ENCODE results near the gene PLCH2. TPM values are rescaled to one million over a fixed set of nuclear protein-coding genes. Genes with fewer than 3 reads are reported as not detected.

The PLCH2 gene
- total and polyA plus RNA-seq, 2 donors (not counting 1 experiment from before 2014, with no cell fraction given): 20.0 to 34.9 TPM

GRCh38 chr1:2430592-2430973, 45.5 kb upstream of the PLCH2 start:
- Mint-ChIP-seq H3K27ac (no peak overlapping the region), H3K4me3 (no peak overlapping the region), H3K9me3 (ENCODE audit: insufficient read depth) (no peaks in the 10 kb centered on the region), H3K4me1 (no peaks in the 10 kb centered on the region), H3K27me3 (no peaks in the 10 kb centered on the region)
- ChIA-PET POLR2A (interaction anchor here (0.9 kb wide), 1 partner anchor 96 kb away, joined by 3 read pairs; the partner anchor contains the start of gene PANK4), CTCF (interaction anchor here (1.0 kb wide), 1 partner anchor 235 kb away, joined by 3 read pairs; no protein-coding TSS in a partner anchor)
- no peak for ATAC-seq (ENCODE audit: low read depth)
- 80% methylated on average over 10 of the region's 10 CpGs for WGBS (ENCODE audit: insufficient coverage)
- H3K4me3 ChIP-seq (ENCODE audit: control extremely low read depth in 1 of 5, extremely low read depth in 1 of 5, insufficient read depth in 1 of 5, low read depth in 2 of 5, low read length in 4 of 5): no peak overlapping the region
- TF ChIP-seq EZH2 (IDR thresholded peaks at IDR 0.05; ENCODE audit: borderline replicate concordance, insufficient read depth, low read depth, low read length, poor library complexity, severe bottlenecking) (no peak), CTCF (IDR thresholded peaks at IDR 0.05) (no peak)
- H3K27ac ChIP-seq (ENCODE audit: low read length in 2 of 2): no peak overlapping the region
- no peak overlapping the region for H2AFZ ChIP-seq (ENCODE audit: insufficient read depth, low read depth, low read length, poor library complexity, severe bottlenecking)
- H3K4me1 ChIP-seq (ENCODE audit: control insufficient read depth in 2 of 2, insufficient read depth in 2 of 2, low read length in 2 of 2): no peaks in the 10 kb centered on the region
- H3K27me3 ChIP-seq (replicated peaks in 1 of 4; ENCODE audit: control extremely low read depth in 1 of 4, control insufficient read depth in 3 of 4, insufficient read depth in 4 of 4, low read length in 3 of 4): peaks cover 0 to 10% (median 0%) of the 10 kb centered on the region in 4 experiments
- H3K4me2 ChIP-seq (replicated peaks; ENCODE audit: low read depth, low read length, poor library complexity, severe bottlenecking): no peak overlapping the region
- no peak for DNase-seq
- H3K79me2 ChIP-seq (ENCODE audit: control insufficient read depth, insufficient read depth, low read length): no peaks in the 10 kb centered on the region
- intact Hi-C loops (cut with micrococcal nuclease): no loop called here
- H3K9ac ChIP-seq (ENCODE audit: low read length): no peak overlapping the region
- H4K20me1 ChIP-seq (ENCODE audit: control insufficient read depth, insufficient read depth, low read length, poor library complexity, severe bottlenecking): no peaks in the 10 kb centered on the region
- H3K9me3 ChIP-seq (ENCODE audit: control extremely low read depth in 1 of 3, control insufficient read depth in 2 of 3, insufficient read depth in 1 of 3, low read length in 2 of 3): peaks cover 0 to 19% (median 8%) of the 10 kb centered on the region in 3 donors
- no peaks in the 10 kb centered on the region for H3K36me3 ChIP-seq (replicated peaks in 1 of 2; ENCODE audit: control extremely low read depth in 1 of 2, control insufficient read depth in 1 of 2, extremely low read depth in 1 of 2, insufficient read depth in 2 of 2, low read length in 1 of 2)

- H3K27ac ChIP-seq (ENCODE audit: low read length in 2 of 2): no peak overlapping the region
- H2AFZ ChIP-seq (ENCODE audit: insufficient read depth, low read depth, low read length, poor library complexity, severe bottlenecking): no peak overlapping the region
- ChIA-PET POLR2A (no interaction called here), CTCF (no interaction called here)
- H3K27me3 ChIP-seq (replicated peaks in 1 of 4; ENCODE audit: control extremely low read depth in 1 of 4, control insufficient read depth in 3 of 4, insufficient read depth in 4 of 4, low read length in 3 of 4): peaks cover 0 to 10% (median 0%) of the 10 kb centered on the region in 4 experiments
- no peaks in the 10 kb centered on the region for H3K4me1 ChIP-seq (ENCODE audit: control insufficient read depth in 2 of 2, insufficient read depth in 2 of 2, low read length in 2 of 2)
- no peaks in the 10 kb centered on the region for H4K20me1 ChIP-seq (ENCODE audit: control insufficient read depth, insufficient read depth, low read length, poor library complexity, severe bottlenecking)
- H3K4me1 Mint-ChIP-seq: no peaks in the 10 kb centered on the region
- DNase-seq (no peak), ATAC-seq (ENCODE audit: low read depth) (no peak)
- no peaks in the 10 kb centered on the region for H3K27me3 Mint-ChIP-seq
- TF ChIP-seq EZH2 (IDR thresholded peaks at IDR 0.05; ENCODE audit: borderline replicate concordance, insufficient read depth, low read depth, low read length, poor library complexity, severe bottlenecking): no peak
- TF ChIP-seq CTCF (IDR thresholded peaks at IDR 0.05): no peak
- peaks cover 0 to 19% (median 8%) of the 10 kb centered on the region in 3 donors for H3K9me3 ChIP-seq (ENCODE audit: control extremely low read depth in 1 of 3, control insufficient read depth in 2 of 3, insufficient read depth in 1 of 3, low read length in 2 of 3)
- no peak overlapping the region for H3K4me3 Mint-ChIP-seq
- H3K9me3 Mint-ChIP-seq (ENCODE audit: insufficient read depth): no peaks in the 10 kb centered on the region
- H3K27ac Mint-ChIP-seq: no peak overlapping the region
- no peaks in the 10 kb centered on the region for H3K79me2 ChIP-seq (ENCODE audit: control insufficient read depth, insufficient read depth, low read length)
- H3K9ac ChIP-seq (ENCODE audit: low read length): no peak overlapping the region
- WGBS (ENCODE audit: insufficient coverage): 37% methylated on average over 15 of the region's 16 CpGs
- no peaks in the 10 kb centered on the region for H3K36me3 ChIP-seq (replicated peaks in 1 of 2; ENCODE audit: control extremely low read depth in 1 of 2, control insufficient read depth in 1 of 2, extremely low read depth in 1 of 2, insufficient read depth in 2 of 2, low read length in 1 of 2)
- intact Hi-C loops (cut with micrococcal nuclease): no loop called here
- no peak overlapping the region for H3K4me2 ChIP-seq (replicated peaks; ENCODE audit: low read depth, low read length, poor library complexity, severe bottlenecking)
- H3K4me3 ChIP-seq (ENCODE audit: control extremely low read depth in 1 of 5, extremely low read depth in 1 of 5, insufficient read depth in 1 of 5, low read depth in 2 of 5, low read length in 4 of 5): no peak overlapping the region
Measured at GRCh38 chr1:2431103-2431502, 45.0 kb upstream of the PLCH2 start.

Measured in B cell (primary cell).